NCI-H2196 (cell line): ENCODE data around the gene CHMP6.

Experiments used
- DNase-seq: peaks from one replicate; lab custom pipeline; 2025; ENCODE audit not compliant: unreplicated experiment; lab: John Stamatoyannopoulos, UW

The CHMP6 gene

GRCh38 chr17:80970762-80971703, 20.6 kb upstream of the CHMP6 start:
- DNase-seq, result no peak

GRCh38 chr17:80971704-80972304, 19.8 kb upstream of the CHMP6 start:
- no peak for DNase-seq

GRCh38 chr17:80976701-80977100, 14.9 kb upstream of the CHMP6 start:
- DNase-seq, result no peak

- no peak for DNase-seq
These were observed 14.5 kb upstream of the CHMP6 start for GRCh38 chr17:80977172-80977571.

GRCh38 chr17:80978499-80979497, 12.8 kb upstream of the CHMP6 start:
- no peak for DNase-seq

- no peak for DNase-seq
These were observed 11.9 kb upstream of the CHMP6 start for GRCh38 chr17:80979547-80980378.

GRCh38 chr17:80980397-80981061, 11.1 kb upstream of the CHMP6 start:
- DNase-seq, result no peak

- DNase-seq, result peak; percentile 50
These were observed 10.4 kb upstream of the CHMP6 start for GRCh38 chr17:80981062-80981902.

GRCh38 chr17:80981929-80982425, 9.7 kb upstream of the CHMP6 start:
- DNase-seq, result no peak

- no peak for DNase-seq
These were observed 9.1 kb upstream of the CHMP6 start for GRCh38 chr17:80982426-80982974.

- DNase-seq, result no peak
These were observed 8.1 kb upstream of the CHMP6 start for GRCh38 chr17:80983545-80983944.

- DNase-seq, result no peak
These were observed 6.9 kb upstream of the CHMP6 start for GRCh38 chr17:80984749-80985148.

- DNase-seq, result peak; percentile 23
These were observed 5.6 kb upstream of the CHMP6 start for GRCh38 chr17:80986046-80986445.

GRCh38 chr17:80986816-80987475, 4.7 kb upstream of the CHMP6 start:
- DNase-seq, result no peak

- no peak for DNase-seq
These were observed 3.6 kb upstream of the CHMP6 start for GRCh38 chr17:80987941-80988461.

- no peak for DNase-seq
These were observed 2.1 kb upstream of the CHMP6 start for GRCh38 chr17:80989586-80989913.

GRCh38 chr17:80990921-80991644, 558 bp upstream of the CHMP6 start:
- DNase-seq, result no peak
